K562 (cell line): ENCODE data around the gene EHD2. TPM values are rescaled to one million over a fixed set of nuclear protein-coding genes. Genes with fewer than 3 reads are reported as not detected.

Experiments used
- ELF4 ChIP-seq: fragments of 450-650 bp; formaldehyde crosslinking; IDR thresholded peaks from 2 replicates; pipeline ENCODE4 v1.4.0; 2022; ENCODE audit warnings: missing genetic modification characterization
- HDAC6 ChIP-seq: IDR thresholded peaks from 2 replicates; pipeline ENCODE4 v1.6.1; 2012; ENCODE audit warnings: low read depth, mild to moderate bottlenecking, control low read depth, inconsistent platforms, low read length, moderate library complexity
- VEZF1 ChIP-seq: fragments of 200-800 bp; sonication (Bioruptor generic); IDR thresholded peaks from 2 replicates; pipeline ENCODE4 v1.6.1; 2017; ENCODE audit warnings: missing genetic modification characterization, missing compliant biosample characterization
- ZNF740 ChIP-seq, 3 experiments: fragments of 200-800 bp in 1 of 3; sonication (Bioruptor generic) in 1 of 3; sonication (generic) in 1 of 3; formaldehyde crosslinking in 1 of 3; IDR thresholded peaks; 2 replicates each; pipeline versions ENCODE4 v1.6.1 to v1.8.0; 2016 to 2022; ENCODE audit warnings: mild to moderate bottlenecking in 2 of 3, missing compliant biosample characterization in 2 of 3, missing genetic modification characterization in 2 of 3, missing genetic modification reagents in 1 of 3
- polyA plus RNA-seq, 8 experiments: library from polyadenylated mRNA; depleted of rRNA in 4 of 8; stranded (reverse) in 5 of 8; unstranded in 3 of 8; fragments of >200 nt; fragmentation: Nextera tagmentation in 2 of 8; fragmentation: Illumina TruSeq in 1 of 8; extraction: Ambion mirVana in 2 of 8; extraction: Trizol in 1 of 8; gene quantifications; 2 replicates each; pipeline versions ENCODE4 v1.2.1 to v1.2.3, GENCODE V29; 2011 to 2014; ENCODE audit warnings: inconsistent platforms in 1 of 8, missing spikeins in 1 of 8
- total RNA-seq, 7 experiments: library from RNA; depleted of rRNA in 6 of 7; stranded (reverse); fragments of >200 nt in 6 of 7; fragmentation: Illumina TruSeq in 2 of 7; extraction: Trizol in 2 of 7; gene quantifications; 2 replicates each; pipeline versions ENCODE4 v1.2.1 to v1.2.3, GENCODE V29; 2011 to 2021; ENCODE audit warnings: low replicate concordance in 1 of 7
- TF ChIP-seq, protein P1 (sequence below), 2 experiments: fragments of 450-650 bp; formaldehyde crosslinking in 1 of 2; IDR thresholded peaks; 2 replicates each; pipeline versions ENCODE4 v1.4.0 to v1.6.1; 2014 to 2020; ENCODE audit warnings: mild to moderate bottlenecking in 2 of 2, borderline replicate concordance in 1 of 2, low read depth in 1 of 2
- TF ChIP-seq, protein P2 (sequence below): sonication (generic); formaldehyde crosslinking; IDR thresholded peaks from 2 replicates; pipeline ENCODE4 v1.8.0; 2022; ENCODE audit warnings: missing genetic modification reagents, mild to moderate bottlenecking, moderate library complexity, borderline replicate concordance

The EHD2 gene
- total and polyA plus RNA-seq, 9 of the 15 experiments (the other 6 are each of a cell fraction or from before 2014, with no cell fraction given) = 1.7 to 32.2 (median 3.0) TPM

DNA sequence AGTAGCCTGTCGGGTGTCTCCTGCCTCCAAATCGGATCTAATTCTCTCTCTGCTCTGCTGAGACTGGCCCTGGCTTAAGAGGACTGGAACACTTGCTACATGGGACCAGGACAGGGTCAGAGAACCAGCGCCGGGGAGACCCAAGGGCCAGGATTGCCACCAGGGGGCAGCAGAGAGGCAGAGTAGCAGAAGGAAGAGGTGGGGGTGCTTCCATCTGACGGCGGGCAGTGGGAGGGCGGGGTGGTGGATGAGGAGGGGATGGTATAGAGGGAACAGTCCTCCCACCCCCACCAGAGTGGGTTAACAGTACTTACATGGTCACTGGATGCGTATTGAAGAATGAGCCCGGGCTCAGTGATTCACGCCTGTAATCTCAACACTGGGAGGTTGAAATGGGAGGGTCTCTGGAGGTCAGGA is 77.2 kb downstream of the EHD2 start (continued):
- TF ChIP-seq, protein P1, sequence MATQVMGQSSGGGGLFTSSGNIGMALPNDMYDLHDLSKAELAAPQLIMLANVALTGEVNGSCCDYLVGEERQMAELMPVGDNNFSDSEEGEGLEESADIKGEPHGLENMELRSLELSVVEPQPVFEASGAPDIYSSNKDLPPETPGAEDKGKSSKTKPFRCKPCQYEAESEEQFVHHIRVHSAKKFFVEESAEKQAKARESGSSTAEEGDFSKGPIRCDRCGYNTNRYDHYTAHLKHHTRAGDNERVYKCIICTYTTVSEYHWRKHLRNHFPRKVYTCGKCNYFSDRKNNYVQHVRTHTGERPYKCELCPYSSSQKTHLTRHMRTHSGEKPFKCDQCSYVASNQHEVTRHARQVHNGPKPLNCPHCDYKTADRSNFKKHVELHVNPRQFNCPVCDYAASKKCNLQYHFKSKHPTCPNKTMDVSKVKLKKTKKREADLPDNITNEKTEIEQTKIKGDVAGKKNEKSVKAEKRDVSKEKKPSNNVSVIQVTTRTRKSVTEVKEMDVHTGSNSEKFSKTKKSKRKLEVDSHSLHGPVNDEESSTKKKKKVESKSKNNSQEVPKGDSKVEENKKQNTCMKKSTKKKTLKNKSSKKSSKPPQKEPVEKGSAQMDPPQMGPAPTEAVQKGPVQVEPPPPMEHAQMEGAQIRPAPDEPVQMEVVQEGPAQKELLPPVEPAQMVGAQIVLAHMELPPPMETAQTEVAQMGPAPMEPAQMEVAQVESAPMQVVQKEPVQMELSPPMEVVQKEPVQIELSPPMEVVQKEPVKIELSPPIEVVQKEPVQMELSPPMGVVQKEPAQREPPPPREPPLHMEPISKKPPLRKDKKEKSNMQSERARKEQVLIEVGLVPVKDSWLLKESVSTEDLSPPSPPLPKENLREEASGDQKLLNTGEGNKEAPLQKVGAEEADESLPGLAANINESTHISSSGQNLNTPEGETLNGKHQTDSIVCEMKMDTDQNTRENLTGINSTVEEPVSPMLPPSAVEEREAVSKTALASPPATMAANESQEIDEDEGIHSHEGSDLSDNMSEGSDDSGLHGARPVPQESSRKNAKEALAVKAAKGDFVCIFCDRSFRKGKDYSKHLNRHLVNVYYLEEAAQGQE (IDR thresholded peaks at IDR 0.05; ENCODE audit: borderline replicate concordance) = 0 out of 2 replicates have a peak, but pooled peaks have one; percentile 22
- TF ChIP-seq, protein P1 (CRISPR knock-in tag; IDR thresholded peaks at IDR 0.05; ENCODE audit: low read depth) = no peak
- TF ChIP-seq VEZF1 (CRISPR knock-in tag) (peak; percentile 63), HDAC6 (no peak), ZNF740 (CRISPR knock-in tag; IDR thresholded peaks at IDR 0.05) (peak; percentile 82; the same call in 1 of the 2 replicates), ZNF740 (tag; IDR thresholded peaks at IDR 0.05) (peak in 1 of 2 experiments; percentile 40; a peak in 1 of 4 replicates), ELF4 (CRISPR knock-in tag) (no peak)
- TF ChIP-seq, protein P2, sequence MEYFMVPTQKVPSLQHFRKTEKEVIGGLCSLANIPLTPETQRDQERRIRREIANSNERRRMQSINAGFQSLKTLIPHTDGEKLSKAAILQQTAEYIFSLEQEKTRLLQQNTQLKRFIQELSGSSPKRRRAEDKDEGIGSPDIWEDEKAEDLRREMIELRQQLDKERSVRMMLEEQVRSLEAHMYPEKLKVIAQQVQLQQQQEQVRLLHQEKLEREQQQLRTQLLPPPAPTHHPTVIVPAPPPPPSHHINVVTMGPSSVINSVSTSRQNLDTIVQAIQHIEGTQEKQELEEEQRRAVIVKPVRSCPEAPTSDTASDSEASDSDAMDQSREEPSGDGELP (CRISPR knock-in tag) = peak; percentile 36; the same call in 1 of the 2 replicates
